Hepatocyte (in vitro differentiated cells): ENCODE data around the gene CLIC6. TPM values are rescaled to one million over a fixed set of nuclear protein-coding genes. Genes with fewer than 3 reads are reported as not detected.
A peak's percentile ranks its signal among the peaks of the same experiment; 100 is the strongest.

Source experiments
- DNase-seq: peaks from one replicate; pipeline ENCODE4 v3.0.0-alpha.2; 2016; ENCODE audit warnings: low spot score
- H2AFZ ChIP-seq: fragments of 200-600 bp; sonication (generic); 2 replicates; pipeline ENCODE4 v1.6.0; 2016; ENCODE audit warnings: antibody characterized with exemption, mild to moderate bottlenecking
- H3K27ac ChIP-seq: fragments of 200-600 bp; sonication (generic); 2 replicates; pipeline ENCODE4 v1.5.1; 2016; ENCODE audit warnings: mild to moderate bottlenecking
- H3K27me3 ChIP-seq: fragments of 200-600 bp; sonication (generic); 2 replicates; pipeline ENCODE4 v1.6.1; 2016
- H3K36me3 ChIP-seq: fragments of 200-600 bp; sonication (generic); replicated peaks from 2 replicates; pipeline ENCODE4 v1.5.1; 2016; ENCODE audit warnings: low read depth; ENCODE audit not compliant: insufficient read depth
- H3K4me1 ChIP-seq: fragments of 200-600 bp; sonication (generic); 2 replicates; pipeline ENCODE4 v1.5.1; 2016; ENCODE audit warnings: mild to moderate bottlenecking, moderate library complexity; ENCODE audit not compliant: insufficient read depth
- H3K4me2 ChIP-seq: fragments of 200-600 bp; sonication (generic); 2 replicates; pipeline ENCODE4 v1.6.0; 2016
- H3K4me3 ChIP-seq: fragments of 200-600 bp; sonication (generic); 2 replicates; pipeline ENCODE4 v1.5.1; 2016; ENCODE audit warnings: mild to moderate bottlenecking
- H3K79me2 ChIP-seq: fragments of 200-600 bp; sonication (generic); 2 replicates; pipeline ENCODE4 v1.6.0; 2017; ENCODE audit warnings: mild to moderate bottlenecking
- H3K9me2 ChIP-seq: fragments of 200-600 bp; sonication (generic); replicated peaks from 2 replicates; pipeline ENCODE4 v1.6.0; 2017; ENCODE audit warnings: mild to moderate bottlenecking; ENCODE audit not compliant: insufficient read depth
- H3K9me3 ChIP-seq: fragments of 200-600 bp; sonication (generic); 2 replicates; pipeline ENCODE4 v1.5.1; 2016; ENCODE audit warnings: low read depth, mild to moderate bottlenecking
- H4K20me1 ChIP-seq: fragments of 200-600 bp; sonication (generic); 2 replicates; pipeline ENCODE4 v1.6.0; 2016; ENCODE audit warnings: mild to moderate bottlenecking; ENCODE audit not compliant: insufficient read depth, poor library complexity, severe bottlenecking
- EZH2 ChIP-seq: fragments of 200-600 bp; sonication (generic); IDR thresholded peaks from 2 replicates; pipeline ENCODE4 v1.6.1; 2016; ENCODE audit warnings: antibody characterized with exemption, mild to moderate bottlenecking, borderline replicate concordance
- EZH2phosphoT487 ChIP-seq: fragments of 200-600 bp; sonication (generic); IDR thresholded peaks from one replicate; pipeline ENCODE4 v1.6.1; 2018; ENCODE audit warnings: antibody characterized with exemption, mild to moderate bottlenecking, low read depth, moderate library complexity; ENCODE audit not compliant: unreplicated experiment, severe bottlenecking
- WGBS: methylation state at CpG from one replicate; pipeline ENCODE4 v1.1.6; 2016; ENCODE audit warnings: low lambda C conversion rate; ENCODE audit errors: missing lambda C conversion rate; 5-methylcytosine and 5-hydroxymethylcytosine counted together
- polyA plus RNA-seq: library from polyadenylated mRNA; unstranded; fragments of >200 nt; fragmentation: Nextera tagmentation; extraction: Ambion mirVana; gene quantifications from 2 replicates; pipeline ENCODE4 v1.2.1, GENCODE V29; 2016
- total RNA-seq: library from RNA; depleted of rRNA; stranded (reverse); fragments of >200 nt; gene quantifications from 2 replicates; pipeline ENCODE4 v1.2.3, GENCODE V29; 2014
- TF ChIP-seq, protein P1 (sequence below): fragments of 200-600 bp; sonication (generic); IDR thresholded peaks from 2 replicates; pipeline ENCODE4 v1.5.1; 2016; ENCODE audit warnings: antibody characterized with exemption, mild to moderate bottlenecking; ENCODE audit not compliant: poor library complexity

CLIC6 gene
- total and polyA plus RNA-seq, 2 experiments from 2014 or later = 9.9 to 16.7 TPM

DNA sequence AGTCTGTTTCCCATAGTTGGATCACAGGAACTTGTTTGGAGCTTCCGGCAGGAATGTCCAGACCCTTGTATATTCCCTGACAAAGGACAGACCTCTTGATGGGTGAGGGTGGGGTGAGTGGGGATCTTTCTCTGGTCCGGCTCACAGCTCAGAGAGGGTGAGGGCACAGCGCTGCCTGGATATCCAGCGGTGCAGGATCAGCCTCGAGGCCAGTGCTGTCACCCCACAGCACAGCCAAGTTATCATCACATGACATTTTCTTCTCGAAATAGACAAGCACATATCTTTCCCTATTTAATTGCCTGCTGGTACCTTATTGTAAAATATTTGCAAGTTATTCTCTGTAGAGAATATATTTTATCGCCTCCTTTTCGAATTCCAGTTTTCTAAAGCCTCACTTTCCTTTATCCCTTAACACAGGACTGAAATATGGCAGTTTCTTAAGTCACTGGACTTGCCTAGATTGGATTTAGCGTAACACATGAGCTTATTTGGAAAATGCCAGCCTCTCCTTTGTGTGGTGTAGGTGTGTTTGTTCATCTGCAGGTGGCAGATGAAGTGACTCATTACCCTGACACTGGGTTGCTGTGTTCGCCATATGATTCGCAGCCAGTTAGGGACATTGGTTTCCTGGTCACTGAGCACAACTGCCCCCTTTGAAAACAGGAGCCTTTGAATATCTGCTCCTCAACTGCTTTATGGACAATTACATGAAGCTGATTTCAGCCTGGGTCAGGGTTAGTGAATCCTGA lies 21.4 kb downstream of the CLIC6 start:
- Histone ChIP-seq H3K4me3 (no peak overlapping the region), H3K9me2 (no peaks in the 10 kb centered on the region), H3K4me1 (peaks cover 14% of the 10 kb centered on the region), H2AFZ (no peak overlapping the region), H3K4me2 (peak overlapping the region; percentile 0), H3K27me3 (no peaks in the 10 kb centered on the region), H3K79me2 (peaks cover 5% of the 10 kb centered on the region), H4K20me1 (no peaks in the 10 kb centered on the region), H3K9me3 (no peaks in the 10 kb centered on the region), H3K36me3 (no peaks in the 10 kb centered on the region), H3K27ac (peak overlapping the region; percentile 62)
- WGBS = 79% methylated on average over 11 of the region's 11 CpGs
- TF ChIP-seq EZH2 = no peak
- TF ChIP-seq EZH2phosphoT487 = no peak
- DNase-seq = peak; percentile 38

DNA sequence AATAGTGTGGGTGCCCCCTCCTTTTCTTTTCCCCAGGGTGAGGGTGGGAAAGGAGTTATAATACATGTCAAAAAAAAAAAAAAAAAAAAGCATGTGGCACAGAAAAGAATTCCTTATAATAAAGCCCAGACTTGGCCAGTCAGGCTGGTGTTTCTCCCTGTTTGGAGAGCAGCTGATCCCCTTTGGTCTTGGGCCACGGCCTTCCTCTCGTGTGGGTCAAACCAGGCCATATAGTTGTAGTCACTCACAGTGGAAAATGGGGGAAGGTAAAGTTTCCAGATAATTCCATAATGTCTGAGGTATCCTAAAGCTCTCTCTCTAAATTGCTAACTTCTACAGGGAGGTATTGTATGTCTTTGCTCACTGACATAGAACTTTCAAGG lies 22.0 kb downstream of the CLIC6 start:
- 76% methylated on average over 2 of the region's 2 CpGs for WGBS
- TF ChIP-seq, protein P1, sequence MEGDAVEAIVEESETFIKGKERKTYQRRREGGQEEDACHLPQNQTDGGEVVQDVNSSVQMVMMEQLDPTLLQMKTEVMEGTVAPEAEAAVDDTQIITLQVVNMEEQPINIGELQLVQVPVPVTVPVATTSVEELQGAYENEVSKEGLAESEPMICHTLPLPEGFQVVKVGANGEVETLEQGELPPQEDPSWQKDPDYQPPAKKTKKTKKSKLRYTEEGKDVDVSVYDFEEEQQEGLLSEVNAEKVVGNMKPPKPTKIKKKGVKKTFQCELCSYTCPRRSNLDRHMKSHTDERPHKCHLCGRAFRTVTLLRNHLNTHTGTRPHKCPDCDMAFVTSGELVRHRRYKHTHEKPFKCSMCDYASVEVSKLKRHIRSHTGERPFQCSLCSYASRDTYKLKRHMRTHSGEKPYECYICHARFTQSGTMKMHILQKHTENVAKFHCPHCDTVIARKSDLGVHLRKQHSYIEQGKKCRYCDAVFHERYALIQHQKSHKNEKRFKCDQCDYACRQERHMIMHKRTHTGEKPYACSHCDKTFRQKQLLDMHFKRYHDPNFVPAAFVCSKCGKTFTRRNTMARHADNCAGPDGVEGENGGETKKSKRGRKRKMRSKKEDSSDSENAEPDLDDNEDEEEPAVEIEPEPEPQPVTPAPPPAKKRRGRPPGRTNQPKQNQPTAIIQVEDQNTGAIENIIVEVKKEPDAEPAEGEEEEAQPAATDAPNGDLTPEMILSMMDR = no peak
- TF ChIP-seq EZH2phosphoT487 (no peak), EZH2 (no peak)
- Histone ChIP-seq H3K4me2 (no peak overlapping the region), H3K9me3 (no peaks in the 10 kb centered on the region), H3K79me2 (peaks cover 7% of the 10 kb centered on the region), H3K36me3 (no peaks in the 10 kb centered on the region), H3K27ac (peak overlapping the region; percentile 62), H3K9me2 (no peaks in the 10 kb centered on the region), H2AFZ (no peak overlapping the region), H3K4me3 (no peak overlapping the region), H4K20me1 (no peaks in the 10 kb centered on the region), H3K27me3 (no peaks in the 10 kb centered on the region), H3K4me1 (peaks cover 14% of the 10 kb centered on the region)
- no peak for DNase-seq

DNA sequence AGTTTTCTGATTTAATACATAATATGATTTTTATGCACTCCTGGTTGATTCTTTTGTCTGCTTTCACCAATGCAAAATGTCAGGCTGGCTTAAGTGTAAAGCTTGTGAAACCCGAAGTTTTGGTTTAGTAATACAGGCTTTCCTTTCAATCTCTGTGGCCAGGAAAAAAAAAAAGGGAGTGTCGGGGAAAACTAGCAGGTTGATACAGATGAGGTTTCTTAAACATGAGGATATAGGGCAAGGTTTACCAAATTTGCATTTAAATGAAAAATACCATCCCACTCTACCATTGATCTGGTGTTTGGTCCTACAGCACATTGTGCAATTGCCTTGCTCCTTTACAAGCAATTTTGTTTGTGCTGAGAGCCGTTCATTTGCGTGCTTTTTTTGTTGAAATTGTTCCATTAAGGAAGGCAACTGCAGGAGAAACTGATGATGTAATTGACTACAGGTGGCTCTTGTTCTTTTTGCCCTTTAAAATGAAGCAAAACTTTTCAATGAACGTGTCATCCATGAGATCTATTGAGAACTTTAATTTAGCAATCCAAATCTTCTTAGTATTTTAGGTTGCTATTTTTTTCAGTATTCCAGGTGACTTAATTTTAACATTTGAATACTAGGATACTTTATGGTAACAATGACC lies 22.7 kb downstream of the CLIC6 start:
- peaks cover 14% of the 10 kb centered on the region for H3K4me1 ChIP-seq

More for the DNA sequence above, 22.7 kb downstream of the CLIC6 start:
- H3K4me2 ChIP-seq = no peak overlapping the region
- no peak overlapping the region for H3K4me3 ChIP-seq
- H3K9me2 ChIP-seq = no peaks in the 10 kb centered on the region
- DNase-seq = no peak
- no peak for TF ChIP-seq EZH2
- no peak for TF ChIP-seq EZH2phosphoT487
- TF ChIP-seq, protein P1 = no peak
- H4K20me1 ChIP-seq = no peaks in the 10 kb centered on the region
- H3K36me3 ChIP-seq = no peaks in the 10 kb centered on the region
- 40% methylated on average over 5 of the region's 5 CpGs for WGBS
- H2AFZ ChIP-seq = no peak overlapping the region
- H3K27ac ChIP-seq = peak overlapping the region; percentile 62
- H3K27me3 ChIP-seq = no peaks in the 10 kb centered on the region
- no peaks in the 10 kb centered on the region for H3K9me3 ChIP-seq
- H3K79me2 ChIP-seq = peaks cover 7% of the 10 kb centered on the region
